GM13976 (cell line): Measurements from ENCODE around the gene GABBR2.

Experiments
- DNase-seq: peaks from one replicate; pipeline ENCODE4 v3.0.0; 2012; ENCODE audit warnings: low spot score
- in situ Hi-C: fragments of 300-500 bp; cut with MboI; formaldehyde crosslinking; loops from one replicate; pipeline ENCODE4 v1.12.0; 2022; ENCODE audit warnings: low sequenced_read_pairs, mixed read lengths, inconsistent platforms; ENCODE audit not compliant: unreplicated experiment
- TF ChIP-seq, protein P1 (sequence below): IDR thresholded peaks from 2 replicates; pipeline ENCODE4 v1.5.1; 2012; ENCODE audit warnings: borderline replicate concordance, mild to moderate bottlenecking; ENCODE audit not compliant: insufficient read depth; ENCODE audit errors: extremely low read depth, missing control alignments, control extremely low read depth

Gene GABBR2

DNA sequence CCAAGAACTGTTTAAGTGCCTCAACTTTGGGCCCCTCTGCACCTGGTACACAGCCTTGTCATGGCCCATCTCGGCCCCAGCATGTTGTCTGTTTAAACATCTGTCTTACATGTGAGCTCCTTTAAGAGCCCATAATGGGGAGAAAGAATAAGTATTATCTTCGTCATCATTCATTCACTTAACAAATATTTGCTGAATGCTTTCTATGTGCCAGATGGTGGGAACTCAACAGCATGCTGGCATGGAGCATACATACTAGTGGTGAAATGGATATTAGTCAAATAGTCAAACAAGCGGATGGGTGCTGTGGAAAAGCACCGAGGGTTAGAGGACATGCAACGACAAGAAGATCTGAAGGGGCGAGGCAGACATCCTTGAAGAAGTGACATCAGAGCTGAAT lies 54.5 kb downstream of the GABBR2 start:
- DNase-seq: no peak
- in situ Hi-C loops: no loop called here
- TF ChIP-seq, protein P1, sequence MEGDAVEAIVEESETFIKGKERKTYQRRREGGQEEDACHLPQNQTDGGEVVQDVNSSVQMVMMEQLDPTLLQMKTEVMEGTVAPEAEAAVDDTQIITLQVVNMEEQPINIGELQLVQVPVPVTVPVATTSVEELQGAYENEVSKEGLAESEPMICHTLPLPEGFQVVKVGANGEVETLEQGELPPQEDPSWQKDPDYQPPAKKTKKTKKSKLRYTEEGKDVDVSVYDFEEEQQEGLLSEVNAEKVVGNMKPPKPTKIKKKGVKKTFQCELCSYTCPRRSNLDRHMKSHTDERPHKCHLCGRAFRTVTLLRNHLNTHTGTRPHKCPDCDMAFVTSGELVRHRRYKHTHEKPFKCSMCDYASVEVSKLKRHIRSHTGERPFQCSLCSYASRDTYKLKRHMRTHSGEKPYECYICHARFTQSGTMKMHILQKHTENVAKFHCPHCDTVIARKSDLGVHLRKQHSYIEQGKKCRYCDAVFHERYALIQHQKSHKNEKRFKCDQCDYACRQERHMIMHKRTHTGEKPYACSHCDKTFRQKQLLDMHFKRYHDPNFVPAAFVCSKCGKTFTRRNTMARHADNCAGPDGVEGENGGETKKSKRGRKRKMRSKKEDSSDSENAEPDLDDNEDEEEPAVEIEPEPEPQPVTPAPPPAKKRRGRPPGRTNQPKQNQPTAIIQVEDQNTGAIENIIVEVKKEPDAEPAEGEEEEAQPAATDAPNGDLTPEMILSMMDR: no peak

DNA sequence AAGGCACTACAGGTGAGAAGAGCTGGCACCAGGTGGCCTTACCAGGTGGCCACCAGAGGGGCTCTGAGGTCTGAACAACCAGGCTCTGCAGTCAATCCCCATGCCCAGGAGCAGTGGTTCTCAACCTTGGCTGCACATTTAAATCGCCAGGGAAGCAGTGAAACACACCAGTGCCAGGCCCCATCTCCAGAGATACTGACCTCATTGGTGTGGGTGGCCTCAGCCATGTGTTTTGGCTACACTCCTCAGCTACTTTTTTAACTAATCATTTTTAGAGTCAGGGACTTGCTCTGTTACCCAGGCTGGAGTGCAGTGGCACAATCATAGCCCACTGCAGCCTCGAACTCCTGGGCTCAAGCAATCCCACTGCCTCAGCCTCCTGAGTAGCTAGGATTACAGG lies 56.0 kb downstream of the GABBR2 start:
- no peak for DNase-seq
- TF ChIP-seq, protein P1: no peak
- in situ Hi-C loops: no loop called here

DNA sequence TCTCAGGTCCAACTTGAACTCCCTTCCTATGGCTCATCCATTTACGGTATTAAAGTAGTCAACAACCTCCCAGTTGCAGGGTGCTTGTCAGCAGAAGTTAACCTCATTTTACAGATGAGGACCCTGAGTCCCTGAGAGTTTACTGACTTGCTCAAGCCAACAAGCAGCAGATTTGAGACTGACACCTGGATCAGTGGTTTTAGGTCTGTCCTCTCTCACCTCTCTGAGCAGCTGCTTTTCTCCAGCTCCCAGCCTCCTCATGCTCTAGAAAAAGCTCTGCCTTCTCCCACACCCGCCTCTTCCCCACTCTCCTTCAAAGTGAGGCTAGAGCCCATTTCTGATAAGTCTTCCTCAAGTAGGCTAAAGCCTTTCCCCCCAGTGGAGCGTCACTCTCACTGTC lies 56.4 kb downstream of the GABBR2 start:
- TF ChIP-seq, protein P1: no peak
- DNase-seq: no peak
- in situ Hi-C loops: no loop called here

DNA sequence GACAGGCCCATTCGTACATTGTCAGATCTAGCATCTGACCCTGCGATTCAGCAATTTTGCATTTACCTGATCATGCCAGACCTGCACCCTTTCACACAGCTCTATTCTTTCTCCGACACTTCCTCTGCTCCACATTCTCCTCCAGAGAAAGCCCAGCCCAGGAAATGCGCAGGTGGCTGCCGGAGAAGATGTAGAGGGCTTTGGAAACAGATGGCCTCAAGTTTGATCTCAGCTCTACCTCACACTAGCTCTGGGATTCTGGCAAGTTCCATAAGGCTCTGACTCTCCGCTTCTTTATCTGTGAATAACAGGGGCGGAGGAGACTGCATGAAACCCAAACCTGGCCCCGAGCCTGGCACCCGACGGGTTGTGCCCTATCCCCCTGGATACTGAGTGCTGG lies 61.5 kb downstream of the GABBR2 start:
- TF ChIP-seq, protein P1: no peak
- in situ Hi-C loops: no loop called here

DNA sequence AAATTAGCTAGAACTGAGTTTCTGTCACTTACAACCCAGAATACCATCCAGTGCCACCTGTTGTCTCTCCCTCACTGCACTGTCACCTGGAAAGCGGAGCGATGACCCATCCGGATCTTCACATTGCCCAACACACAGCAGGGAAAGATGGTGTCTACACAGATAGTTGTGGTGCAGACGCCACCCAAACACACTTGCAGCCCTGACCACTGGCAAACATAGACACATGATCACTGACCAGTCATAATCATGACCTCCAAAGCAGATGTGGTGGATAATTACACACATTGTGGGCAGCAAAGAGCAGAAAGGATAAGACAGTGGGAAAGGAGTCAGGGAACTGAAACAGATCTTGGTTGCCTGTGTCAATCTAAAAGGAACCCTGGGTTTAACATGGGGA lies 64.7 kb downstream of the GABBR2 start:
- no peak for DNase-seq
- TF ChIP-seq, protein P1: no peak
- in situ Hi-C loops: no loop called here

More for the DNA sequence above, 61.5 kb downstream of the GABBR2 start:
- DNase-seq: no peak

DNA sequence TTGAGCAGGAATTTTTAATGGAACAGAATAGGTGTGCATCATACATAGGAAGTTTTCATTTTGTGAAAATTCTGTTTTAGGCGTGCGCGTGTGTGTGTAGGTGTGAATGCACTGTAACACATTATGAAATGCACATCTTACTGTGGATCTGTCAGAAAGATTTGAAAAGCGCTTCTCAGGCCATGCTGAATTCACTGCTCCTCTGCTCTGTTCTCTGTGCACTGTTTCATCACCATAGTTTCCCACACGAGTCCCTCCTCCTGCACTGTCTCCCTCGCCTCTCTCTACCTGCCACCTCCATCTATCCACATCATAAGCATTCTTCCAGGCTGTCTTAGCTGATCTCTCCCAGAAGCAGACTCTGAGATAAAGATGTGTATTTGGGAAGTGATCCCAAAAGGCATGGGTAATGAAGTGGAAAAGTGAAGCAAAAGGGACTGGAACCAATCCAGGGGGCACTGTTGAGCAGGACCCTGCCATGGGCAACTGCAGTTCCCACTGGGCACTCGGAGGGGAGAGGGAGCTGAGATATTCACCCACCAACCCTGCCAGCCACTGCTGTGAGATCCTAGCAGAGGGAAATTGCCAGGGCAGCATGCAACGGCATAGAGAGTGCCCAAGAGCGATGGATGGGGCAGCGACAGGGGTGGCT lies 65.9 kb downstream of the GABBR2 start:
- in situ Hi-C loops: no loop called here
- TF ChIP-seq, protein P1: no peak
- DNase-seq: no peak
